Measurements from ENCODE around the gene EML2. TPM values are rescaled to one million over a fixed set of nuclear protein-coding genes. Genes with fewer than 3 reads are reported as not detected.

EML2 gene
- total and polyA plus RNA-seq, 10 of the 15 experiments (the other 5 are each of a cell fraction or from before 2014, with no cell fraction given): 1.6 to 64.0 (median 27.5) TPM

- peak overlapping the region; percentile 82 for H3K9ac ChIP-seq (ENCODE audit: control insufficient read depth, insufficient read depth, low read length)
- H3K4me2 ChIP-seq (ENCODE audit: control insufficient read depth, insufficient read depth): peak overlapping the region; percentile 93
- H3K4me3 ChIP-seq: peak overlapping the region; percentile 75; the same call in 1 of the 2 replicates
- 26% methylated on average over 17 of the region's 17 CpGs for WGBS (ENCODE audit: insufficient coverage, insufficient replicate concordance, low lambda C conversion rate, missing lambda C conversion rate)
- no peaks in the 10 kb centered on the region for H3K27me3 ChIP-seq (replicated peaks in 1 of 2; ENCODE audit: control insufficient read depth in 2 of 2, insufficient read depth in 2 of 2, low read length in 1 of 2)
- no peaks in the 10 kb centered on the region; a peak in 1 of 4 replicates for H3K36me3 ChIP-seq (ENCODE audit: control insufficient read depth in 2 of 2, insufficient read depth in 2 of 2, low read length in 1 of 2)
- ChIA-PET SMC1A (ENCODE audit: uncharacterized antibody, unreplicated experiment) (interaction anchor here (1.0 to 5.3 kb wide), 18 partner anchors 10 to 237 kb away, joined by 3 to 39 read pairs (median 6); partner anchors contain the start of genes GIPR, OPA3, QPCTL and SNRPD2), CTCF (interaction anchor here (0.5 to 3.9 kb wide), 25 partner anchors 10 to 212 kb away, joined by 3 to 43 read pairs (median 4); partner anchors contain the start of genes QPCTL, SIX5 and SNRPD2), RAD21 (ENCODE audit: unreplicated experiment) (interaction anchor here (0.7 to 4.3 kb wide), 24 partner anchors 10 to 238 kb away, joined by 3 to 47 read pairs (median 5); partner anchors contain the start of genes FOSB, GIPR, OPA3 and SIX5), POLR2A (interaction anchor here (0.6 to 3.7 kb wide), 16 partner anchors 10 to 213 kb away, joined by 3 to 25 read pairs (median 6); partner anchors contain the start of genes GIPR, OPA3 and SNRPD2)
- TSS peak; percentile 35 for BruUV-seq (replicated peaks)
- FAIRE-seq (no peak), ATAC-seq (no peak), DNase-seq (ENCODE audit: low read depth, low spot score) (no peak)
- no peaks in the 10 kb centered on the region for H4K20me1 ChIP-seq (ENCODE audit: control insufficient read depth, insufficient read depth)
- intact Hi-C loops (cut with micrococcal nuclease; ENCODE audit: unreplicated experiment): loop anchor here (1.0 to 10.0 kb wide), 4 partner anchors 9 to 236 kb away; partner anchors contain the start of genes POLR1G, PPP1R13L and VASP
- in situ Hi-C loops (cut with MboI): loop anchor here (10.0 kb wide), 1 partner anchor 116 kb away; no protein-coding TSS in a partner anchor
- H2AFZ ChIP-seq (ENCODE audit: control insufficient read depth, low read depth, low read length): peak overlapping the region; percentile 30
- no peaks in the 10 kb centered on the region for H3K9me3 ChIP-seq (replicated peaks; ENCODE audit: control insufficient read depth, insufficient read depth, low read length)
- H3K79me2 ChIP-seq (ENCODE audit: control insufficient read depth, insufficient read depth, low read length): peaks cover 11% of the 10 kb centered on the region
- TF ChIP-seq ZBTB33 (IDR thresholded peaks at IDR 0.05): 0 out of 2 replicates have a peak, but pooled peaks have one; percentile 16
- no peak for TF ChIP-seq ZBED1 (IDR thresholded peaks at IDR 0.05; ENCODE audit: borderline replicate concordance)
- H3K4me1 ChIP-seq (ENCODE audit: control insufficient read depth, insufficient read depth, low read length): peaks cover 28% of the 10 kb centered on the region
- peak overlapping the region; percentile 74 for H3K27ac ChIP-seq (ENCODE audit: control insufficient read depth, insufficient read depth)
Observed at GRCh38 chr19:45640849-45641273, 1.7 kb upstream of the EML2 start.

Data from GM12878 (cell line).